Subcutaneous adipose tissue (tissue), 4 donors: ENCODE data around the gene MRE11. TPM values are rescaled to one million over a fixed set of nuclear protein-coding genes. Genes with fewer than 3 reads are reported as not detected.

Experiments
- CTCF ChIP-seq: fragments of 450-650 bp; IDR thresholded peaks from one replicate; pipeline ENCODE4 v1.5.1; 2016; ENCODE audit warnings: low read depth, mild to moderate bottlenecking, control low read depth, antibody characterized with exemption, moderate library complexity
- total RNA-seq, 4 donors: library from RNA; depleted of rRNA; stranded (reverse); fragments of >200 nt; gene quantifications; one replicate each; pipeline ENCODE4 v1.1.0, GENCODE V29; 2016

The MRE11 gene
- total RNA-seq, 4 donors from 2014 or later, result 16.6 to 20.9 (median 19.1) TPM

GRCh38 chr11:94469416-94469815, 24.2 kb downstream of the MRE11 start:
- TF ChIP-seq CTCF, result no peak

- no peak for TF ChIP-seq CTCF
Observed at GRCh38 chr11:94459576-94459975, 34.1 kb downstream of the MRE11 start.

- no peak for TF ChIP-seq CTCF
Observed at GRCh38 chr11:94457118-94458029, 36.3 kb downstream of the MRE11 start.

GRCh38 chr11:94455861-94456260, 37.8 kb downstream of the MRE11 start:
- TF ChIP-seq CTCF, result no peak

GRCh38 chr11:94454301-94454700, 39.3 kb downstream of the MRE11 start:
- TF ChIP-seq CTCF, result no peak

GRCh38 chr11:94452988-94453387, 40.7 kb downstream of the MRE11 start:
- no peak for TF ChIP-seq CTCF

- TF ChIP-seq CTCF, result no peak
Observed at GRCh38 chr11:94450048-94450447, 43.6 kb downstream of the MRE11 start.
